Measurements from ENCODE around the gene MEG3.

MEG3 gene

GRCh38 chr14:100846309-100846859, 20.5 kb downstream of the MEG3 start:
- no peak for DNase-seq (ENCODE audit: low read depth in 2 of 3, low spot score in 1 of 3)

DNA sequence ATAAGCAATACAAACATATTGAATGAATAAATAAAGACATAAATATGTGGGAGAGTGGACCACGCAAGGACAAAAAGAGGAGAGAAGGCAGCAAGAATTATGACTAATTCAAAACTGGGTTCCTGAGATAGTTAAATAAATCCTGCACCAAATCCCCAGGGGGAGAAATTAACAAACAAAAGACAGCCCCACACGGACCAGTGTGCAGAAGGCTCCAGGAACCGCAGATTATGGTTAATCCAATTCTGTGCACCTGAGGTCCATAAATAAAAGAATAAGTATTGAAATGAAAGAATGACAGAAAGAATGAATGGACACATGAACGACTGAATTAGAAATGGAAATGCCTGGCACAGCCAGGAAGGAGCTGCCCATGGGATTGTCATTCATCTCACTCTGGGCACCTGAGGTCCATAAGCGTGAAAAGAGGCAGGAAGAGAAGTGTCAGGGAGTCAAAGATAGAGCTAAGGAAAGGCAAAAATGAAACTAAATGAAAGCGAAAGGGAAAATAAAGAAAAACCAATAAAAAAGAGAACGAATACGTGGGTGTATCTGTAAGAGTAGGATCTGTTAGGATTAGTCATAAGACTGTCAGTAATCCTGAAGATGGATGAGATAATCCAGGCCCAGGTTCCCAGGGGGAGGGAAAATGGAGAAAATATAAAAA, 23.3 kb downstream of the MEG3 start:
- DNase-seq (ENCODE audit: low read depth in 2 of 3, low spot score in 1 of 3): no peak

- peak; percentile 70 to 81 (median 73) for DNase-seq (ENCODE audit: low read depth in 2 of 3, low spot score in 1 of 3)
Observed at GRCh38 chr14:100850841-100851585, 25.1 kb downstream of the MEG3 start.

- DNase-seq (ENCODE audit: low read depth in 2 of 3, low spot score in 1 of 3): no peak
Observed at GRCh38 chr14:100851586-100851916, 25.6 kb downstream of the MEG3 start.

- no peak for DNase-seq (ENCODE audit: low read depth in 2 of 3, low spot score in 1 of 3)
Observed at GRCh38 chr14:100851946-100852620, 26.2 kb downstream of the MEG3 start.

GRCh38 chr14:100854435-100854834, 28.5 kb downstream of the MEG3 start:
- DNase-seq (ENCODE audit: low read depth in 2 of 3, low spot score in 1 of 3): no peak

DNA sequence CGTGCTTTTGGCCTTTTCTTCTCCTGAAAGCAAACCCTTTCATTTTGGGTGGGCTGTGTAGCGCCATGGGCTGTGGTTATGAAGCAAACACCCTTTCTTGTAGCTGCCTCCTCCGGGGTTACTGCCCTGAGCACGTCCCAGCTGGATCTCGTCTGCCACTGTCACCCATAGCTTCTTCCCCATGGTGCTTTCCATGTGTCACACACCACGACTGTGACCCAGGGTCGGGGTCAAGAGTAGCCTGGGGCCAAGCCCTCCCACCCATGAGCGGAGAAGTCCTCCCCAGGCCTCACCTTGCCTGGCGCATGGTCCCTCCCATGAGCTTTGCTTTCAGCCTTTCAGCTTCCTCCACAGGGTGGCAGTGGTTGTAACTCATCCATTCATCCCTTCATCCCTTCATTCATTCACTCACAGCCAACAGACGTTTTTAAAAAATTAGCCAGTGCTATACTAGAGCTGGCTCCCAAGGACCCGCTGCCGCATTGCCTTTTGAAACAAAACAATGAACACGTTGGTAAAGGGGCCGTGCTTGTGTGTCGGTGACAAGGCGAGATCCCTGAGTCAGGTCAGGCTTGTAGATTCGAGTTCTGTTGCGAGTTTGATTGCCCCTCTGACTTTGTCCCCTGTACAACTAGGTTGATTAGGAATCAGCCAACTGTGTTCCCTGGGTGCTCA, 29.5 kb downstream of the MEG3 start:
- no peak for DNase-seq (ENCODE audit: low read depth in 2 of 3, low spot score in 1 of 3)

DNA sequence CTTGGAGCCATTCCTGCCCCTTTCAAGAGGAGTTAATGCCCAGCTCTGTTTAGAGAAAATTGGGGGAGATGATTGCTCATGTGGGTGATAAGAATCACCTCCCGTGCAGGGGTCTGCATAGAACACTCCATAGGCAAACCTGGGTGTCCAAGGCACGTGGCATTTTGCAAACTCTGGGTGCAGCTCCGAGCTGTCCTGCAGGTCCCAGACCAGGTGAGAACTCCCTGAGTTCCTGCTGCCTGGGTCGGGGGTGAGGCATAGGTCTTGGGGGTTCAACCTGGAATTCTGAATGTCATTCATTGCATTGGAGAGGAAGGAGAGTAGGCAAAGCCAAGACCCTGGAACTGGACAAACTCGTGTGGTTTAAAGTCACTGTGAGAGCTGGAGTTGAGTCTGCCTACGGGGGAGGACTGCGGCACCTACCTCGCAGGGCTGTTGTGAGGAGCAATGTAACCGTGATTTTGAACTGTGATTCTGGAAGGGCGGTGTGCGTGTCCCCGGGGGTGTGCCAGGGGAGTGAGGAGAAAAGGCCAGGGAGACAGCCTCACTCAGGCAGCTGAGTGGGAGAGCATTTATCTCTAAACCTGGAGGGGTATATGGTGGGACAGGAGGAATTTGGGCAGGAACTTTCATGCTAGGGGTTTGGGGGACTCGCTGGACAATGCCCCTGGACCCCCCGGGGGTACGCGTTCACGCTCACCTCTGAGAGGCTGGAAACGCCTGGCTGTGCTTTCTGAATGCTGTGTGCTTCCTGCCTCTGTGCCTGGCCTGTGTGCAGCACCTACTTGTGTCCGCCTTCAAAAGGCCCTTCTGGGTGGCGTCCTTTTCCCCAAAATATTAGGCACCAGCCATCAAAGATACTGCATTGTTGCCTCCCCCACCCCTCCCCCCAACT, 30.4 kb downstream of the MEG3 start:
- DNase-seq (ENCODE audit: low read depth in 2 of 3, low spot score in 1 of 3): no peak

DNA sequence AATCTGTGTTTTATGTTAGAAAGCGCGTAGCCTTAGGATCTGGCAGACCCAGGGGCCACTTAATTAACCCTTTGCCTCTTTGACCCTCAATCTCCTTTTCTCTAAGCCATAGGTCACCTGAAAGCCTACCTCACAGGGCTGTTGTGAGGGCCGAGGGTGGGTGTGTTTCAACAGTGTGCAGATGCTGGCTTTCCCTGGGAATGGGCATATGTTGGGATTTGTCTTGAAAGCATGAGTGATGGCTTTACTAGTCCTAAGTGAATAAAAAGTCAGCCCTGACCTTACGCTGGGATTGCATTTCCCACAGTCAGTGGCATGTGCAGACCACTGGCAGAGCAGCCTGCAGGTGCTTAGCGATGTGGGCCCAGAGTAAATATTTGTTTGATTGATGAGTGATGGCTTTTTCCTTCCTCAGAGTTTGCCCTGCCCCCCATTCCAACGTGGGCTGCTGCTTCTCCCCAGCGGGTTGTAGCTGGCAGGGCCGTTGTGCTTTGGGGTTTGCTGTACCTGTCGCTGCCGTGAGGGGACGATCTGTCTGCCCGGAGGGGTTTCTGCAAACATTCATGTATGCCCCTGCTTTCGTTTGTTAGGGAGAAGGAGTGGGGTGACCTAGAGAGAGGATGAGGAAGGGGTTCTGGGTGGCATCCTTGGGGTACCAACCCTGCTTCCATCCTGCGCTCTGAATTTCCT, 31.5 kb downstream of the MEG3 start:
- DNase-seq (ENCODE audit: low read depth in 2 of 3, low spot score in 1 of 3): no peak

GRCh38 chr14:100857923-100858837, 32.3 kb downstream of the MEG3 start:
- DNase-seq (ENCODE audit: low read depth in 2 of 3, low spot score in 1 of 3): no peak

- DNase-seq (ENCODE audit: low read depth in 2 of 3, low spot score in 1 of 3): no peak
Observed at GRCh38 chr14:100858838-100859220, 32.9 kb downstream of the MEG3 start.

DNA sequence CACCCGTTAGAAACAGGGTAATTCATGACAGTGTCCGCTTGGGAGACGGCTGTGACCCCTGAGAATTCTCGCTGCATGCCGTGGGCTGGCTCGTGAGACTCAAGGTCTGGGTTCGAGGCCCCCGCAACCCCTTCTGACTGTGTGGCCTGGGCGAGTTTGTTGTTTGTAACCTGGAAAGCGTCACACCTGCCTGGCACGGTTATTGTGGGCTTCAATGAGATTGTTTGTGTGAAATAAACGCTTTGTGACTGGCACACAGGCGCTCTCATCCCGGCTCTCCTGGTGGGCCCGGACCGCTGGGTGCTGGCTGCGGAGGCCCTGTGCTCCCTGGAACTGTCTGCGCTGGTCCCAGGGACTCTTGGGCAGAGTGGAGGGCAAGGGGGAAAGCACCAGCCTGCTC, 33.9 kb downstream of the MEG3 start:
- no peak for DNase-seq (ENCODE audit: low read depth in 2 of 3, low spot score in 1 of 3)

- no peak for DNase-seq (ENCODE audit: low read depth in 2 of 3, low spot score in 1 of 3)
Observed at GRCh38 chr14:100860556-100861187, 34.8 kb downstream of the MEG3 start.

DNA sequence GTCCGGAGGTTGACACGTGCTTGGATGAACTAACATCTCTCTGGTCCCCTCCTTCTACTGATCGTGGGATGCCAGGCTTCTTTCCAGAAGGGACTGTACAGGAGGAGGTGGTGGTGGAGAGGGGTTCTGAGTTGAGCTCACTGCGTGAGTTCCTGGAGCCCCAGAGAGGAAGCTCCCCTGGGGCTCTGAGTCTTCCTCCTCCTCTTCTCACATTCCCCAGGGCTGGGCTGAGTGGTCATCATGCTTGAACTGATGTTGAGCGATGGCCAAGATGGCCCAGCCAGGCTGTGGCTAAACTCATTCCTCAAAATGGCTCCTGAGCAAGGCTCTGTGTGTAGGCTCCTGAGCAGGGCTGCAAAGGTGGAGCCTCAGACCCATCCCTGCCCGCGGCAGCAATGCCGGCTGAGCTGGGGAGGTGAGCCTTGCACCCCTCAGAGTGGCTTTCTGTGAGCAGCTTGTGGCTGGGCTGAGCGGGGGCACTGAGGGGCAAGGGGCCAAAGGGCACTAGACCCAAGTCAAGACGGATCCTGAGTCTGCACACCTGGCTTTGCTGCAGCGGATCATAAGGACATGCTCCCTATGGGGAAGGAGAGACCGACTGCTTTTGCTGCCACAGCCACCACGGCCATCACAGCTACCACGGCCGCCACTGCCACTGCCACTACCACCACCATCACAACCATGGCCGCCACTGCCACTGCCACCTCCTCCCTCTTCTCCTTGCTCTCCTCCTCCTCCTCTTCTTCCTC, 35.4 kb downstream of the MEG3 start:
- no peak for DNase-seq (ENCODE audit: low read depth in 2 of 3, low spot score in 1 of 3)

DNA sequence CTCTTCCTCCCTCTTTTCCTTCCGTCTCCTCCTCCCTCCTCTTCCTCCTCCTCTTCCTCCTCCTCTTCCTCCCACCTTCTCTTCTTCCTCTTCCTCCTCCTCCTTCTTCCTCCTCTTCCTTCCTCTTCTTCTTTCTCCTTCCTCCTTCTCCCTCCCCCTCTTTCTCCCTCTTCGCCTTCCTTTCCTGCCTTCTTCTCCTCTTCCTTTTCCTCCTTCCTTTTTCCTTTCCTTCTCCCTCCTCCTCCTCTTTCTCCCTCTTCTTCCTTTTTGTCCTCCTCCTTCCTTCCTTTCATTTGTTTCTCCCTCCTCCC, 36.0 kb downstream of the MEG3 start:
- no peak for DNase-seq (ENCODE audit: low read depth in 2 of 3, low spot score in 1 of 3)

- no peak for DNase-seq (ENCODE audit: low read depth in 2 of 3, low spot score in 1 of 3)
Observed at GRCh38 chr14:100862277-100862676, 36.4 kb downstream of the MEG3 start.

DNA sequence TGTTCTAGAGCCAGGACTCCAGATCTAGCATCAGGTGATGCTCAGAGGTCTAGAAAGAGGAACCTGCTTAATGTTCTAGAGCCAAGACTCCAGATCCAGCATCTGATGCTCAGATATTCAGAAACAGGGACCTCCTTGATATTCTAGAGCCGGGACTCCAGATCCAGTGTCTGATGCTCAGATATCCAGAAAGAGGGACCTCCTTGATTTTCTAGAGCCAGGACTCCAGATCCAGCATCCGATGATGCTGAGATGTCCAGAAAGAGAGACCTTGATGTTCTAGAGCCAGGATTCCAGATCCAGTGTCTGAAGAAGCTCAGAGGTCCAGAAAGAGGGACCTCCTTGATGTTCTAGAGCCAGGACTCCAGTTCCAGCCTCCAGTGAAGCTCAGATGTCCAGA, 36.9 kb downstream of the MEG3 start:
- DNase-seq (ENCODE audit: low read depth in 2 of 3, low spot score in 1 of 3): no peak

- DNase-seq (ENCODE audit: low read depth in 2 of 3, low spot score in 1 of 3): no peak
Observed at GRCh38 chr14:100864206-100864605, 38.3 kb downstream of the MEG3 start.
